Measurements from ENCODE around the gene RFTN2. TPM values are rescaled to one million over a fixed set of nuclear protein-coding genes. Genes with fewer than 3 reads are reported as not detected.

RFTN2 gene
- total RNA-seq, 1 donor from 2014 or later, result 4.8 TPM

- Histone ChIP-seq H3K36me3 (peaks cover 0 to 3% of the 10 kb centered on the region in 2 donors), H3K27ac (no peak overlapping the region), H3K4me1 (no peaks in the 10 kb centered on the region), H3K27me3 (no peaks in the 10 kb centered on the region), H3K4me3 (no peak overlapping the region), H3K9me3 (no peaks in the 10 kb centered on the region)
- no peak for DNase-seq (ENCODE audit: low spot score in 2 of 2)
- TF ChIP-seq CTCF (IDR thresholded peaks at IDR 0.05), result no peak
- intact Hi-C loops (cut with DNase I), result no loop called here
Observed at GRCh38 chr2:197600306-197600705, 75.1 kb downstream of the RFTN2 start.

- Histone ChIP-seq H3K27me3 (no peaks in the 10 kb centered on the region), H3K4me3 (no peak overlapping the region), H3K36me3 (peaks cover 0 to 7% of the 10 kb centered on the region in 2 donors), H3K4me1 (no peaks in the 10 kb centered on the region), H3K27ac (no peak overlapping the region), H3K9me3 (no peaks in the 10 kb centered on the region)
- no peak for DNase-seq (ENCODE audit: low spot score in 2 of 2)
- intact Hi-C loops (cut with DNase I), result no loop called here
- no peak for TF ChIP-seq CTCF (IDR thresholded peaks at IDR 0.05)
Observed at GRCh38 chr2:197599285-197599965, 76.0 kb downstream of the RFTN2 start.

GRCh38 chr2:197598450-197598849 is 76.9 kb downstream of the RFTN2 start:
- H3K4me3 ChIP-seq, result no peak overlapping the region
- no peak overlapping the region for H3K27ac ChIP-seq
- no peaks in the 10 kb centered on the region for H3K4me1 ChIP-seq
- DNase-seq (ENCODE audit: low spot score in 2 of 2), result no peak
- H3K27me3 ChIP-seq, result no peaks in the 10 kb centered on the region
- peaks cover 0 to 7% of the 10 kb centered on the region in 2 donors for H3K36me3 ChIP-seq
- intact Hi-C loops (cut with DNase I), result no loop called here
- TF ChIP-seq CTCF (IDR thresholded peaks at IDR 0.05), result no peak
- no peaks in the 10 kb centered on the region for H3K9me3 ChIP-seq

- DNase-seq (ENCODE audit: low spot score in 2 of 2), result no peak
- Histone ChIP-seq H3K4me3 (no peak overlapping the region), H3K27ac (no peak overlapping the region), H3K36me3 (peaks cover 0 to 7% of the 10 kb centered on the region in 2 donors), H3K9me3 (no peaks in the 10 kb centered on the region), H3K27me3 (no peaks in the 10 kb centered on the region), H3K4me1 (no peaks in the 10 kb centered on the region)
- TF ChIP-seq CTCF (IDR thresholded peaks at IDR 0.05), result no peak
- intact Hi-C loops (cut with DNase I), result no loop called here
Observed at GRCh38 chr2:197597166-197597565, 78.2 kb downstream of the RFTN2 start.

GRCh38 chr2:197596766-197597165 is 78.6 kb downstream of the RFTN2 start:
- Histone ChIP-seq H3K4me1 (no peaks in the 10 kb centered on the region), H3K36me3 (peaks cover 0 to 7% of the 10 kb centered on the region in 2 donors), H3K4me3 (no peak overlapping the region), H3K27ac (no peak overlapping the region), H3K9me3 (no peaks in the 10 kb centered on the region), H3K27me3 (no peaks in the 10 kb centered on the region)
- intact Hi-C loops (cut with DNase I), result no loop called here
- TF ChIP-seq CTCF (IDR thresholded peaks at IDR 0.05), result no peak
- no peak for DNase-seq (ENCODE audit: low spot score in 2 of 2)

Data from ascending aorta (tissue), 2 donors.